NCI-H524 treated with DMSO at 0.1 percent for 48 hours (cell line): Measurements from ENCODE around the gene OR8K5.
"Not testable (repeated sequence)": the region's sequence is repeated elsewhere in the genome, so short reads cannot be mapped to it uniquely, and the experiment has no call there.

Experiments used
- DNase-seq: peaks from one replicate; lab custom pipeline; 2025; lab: John Stamatoyannopoulos, UW

The OR8K5 gene, protein sequence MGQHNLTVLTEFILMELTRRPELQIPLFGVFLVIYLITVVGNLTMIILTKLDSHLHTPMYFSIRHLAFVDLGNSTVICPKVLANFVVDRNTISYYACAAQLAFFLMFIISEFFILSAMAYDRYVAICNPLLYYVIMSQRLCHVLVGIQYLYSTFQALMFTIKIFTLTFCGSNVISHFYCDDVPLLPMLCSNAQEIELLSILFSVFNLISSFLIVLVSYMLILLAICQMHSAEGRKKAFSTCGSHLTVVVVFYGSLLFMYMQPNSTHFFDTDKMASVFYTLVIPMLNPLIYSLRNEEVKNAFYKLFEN

DNA sequence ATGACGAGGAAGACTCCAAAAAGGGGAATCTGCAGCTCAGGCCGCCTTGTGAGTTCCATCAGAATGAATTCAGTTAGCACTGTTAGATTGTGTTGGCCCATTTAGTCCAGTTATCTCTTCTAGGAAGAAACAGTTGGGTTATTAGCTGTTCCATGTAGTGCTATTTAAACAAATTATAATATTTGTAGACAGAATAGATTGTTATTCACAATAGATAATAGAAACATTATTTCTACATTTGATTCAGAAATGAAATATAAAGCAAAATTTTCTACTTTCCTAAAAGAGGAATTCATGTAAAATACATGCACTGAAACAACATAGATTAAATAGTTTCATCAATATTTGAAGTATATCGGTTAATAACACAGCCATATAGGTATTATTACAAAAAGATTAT is at the start of gene OR8K5:
TSS of gene OR8K5 (minus strand) at position 101 of the 400 bp plus-strand sequence. CDS start at position 101, 0 bp downstream.
- no peak for DNase-seq

DNA sequence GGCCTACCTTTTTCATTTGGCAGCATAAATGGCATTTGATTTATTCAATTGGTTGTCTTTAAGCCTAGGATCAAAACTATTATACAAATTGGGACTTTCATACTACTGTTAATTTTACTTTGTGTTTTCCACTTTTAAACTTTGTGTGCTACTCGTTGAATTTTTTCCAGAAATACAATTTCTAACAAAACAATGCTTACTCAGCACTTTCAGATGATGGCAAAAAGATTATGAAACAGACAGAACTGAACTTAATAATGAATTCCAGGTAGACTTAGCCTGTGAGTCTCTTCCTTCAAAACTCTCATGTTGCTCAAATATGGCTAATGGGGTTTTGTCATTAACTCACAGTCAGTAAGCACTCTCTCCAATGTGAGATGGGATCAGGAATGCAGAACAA is 47.7 kb upstream of the OR8K5 start:
- no peak for DNase-seq

DNA sequence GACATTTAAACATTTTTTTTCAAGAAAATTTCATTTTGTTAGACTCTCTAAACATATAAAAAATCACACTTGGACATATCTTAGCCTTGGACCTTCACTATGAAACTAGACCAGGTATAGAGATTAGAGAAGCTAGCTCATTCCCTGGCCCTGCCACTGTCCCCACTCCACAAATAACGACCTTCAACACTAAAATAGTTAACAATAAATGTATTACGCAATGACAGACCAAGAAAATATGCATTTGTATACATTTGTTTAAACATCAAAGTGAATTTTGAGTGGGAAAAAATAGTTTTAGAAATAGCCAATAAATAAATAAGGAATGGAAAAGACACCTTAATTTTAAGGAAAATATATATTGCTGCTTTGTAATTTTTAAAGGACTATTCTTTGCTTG is 37.2 kb upstream of the OR8K5 start:
- no peak for DNase-seq

DNA sequence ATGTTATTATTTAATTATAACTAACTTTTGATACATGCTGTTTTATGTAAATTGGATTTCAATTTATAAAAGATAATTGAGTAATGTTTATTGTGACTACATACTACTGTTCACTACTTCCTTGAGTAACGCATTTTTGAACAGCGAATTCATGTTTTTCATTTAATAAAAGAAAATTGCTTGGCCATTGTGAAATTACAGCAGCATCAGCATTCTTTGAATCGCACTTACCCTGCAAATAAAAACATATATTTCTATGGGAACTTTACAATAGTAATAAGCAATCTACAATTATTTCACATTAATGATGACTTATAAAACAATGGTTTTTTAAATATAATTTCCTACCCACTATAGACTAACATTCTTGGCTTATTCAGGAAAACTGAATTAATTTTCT is 36.6 kb upstream of the OR8K5 start:
- no peak for DNase-seq

DNA sequence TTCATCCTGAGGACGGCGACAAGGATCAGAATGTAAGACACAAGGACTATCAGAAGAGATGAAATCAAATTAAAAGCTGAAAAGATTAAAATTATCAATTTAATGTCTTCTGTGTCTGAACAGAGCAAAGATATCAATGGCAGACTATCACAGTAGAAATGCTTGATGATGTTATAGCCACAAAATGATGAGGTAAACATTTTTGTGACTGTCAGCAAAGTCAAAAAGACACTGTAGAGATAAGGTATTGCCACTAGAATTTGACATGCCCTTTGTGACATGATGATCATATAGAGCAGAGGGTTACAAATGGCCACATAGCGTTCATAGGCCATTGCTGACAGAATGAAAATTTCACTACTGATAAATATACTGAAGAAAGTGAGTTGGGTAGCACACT is 28.5 kb upstream of the OR8K5 start:
- DNase-seq: no peak

DNA sequence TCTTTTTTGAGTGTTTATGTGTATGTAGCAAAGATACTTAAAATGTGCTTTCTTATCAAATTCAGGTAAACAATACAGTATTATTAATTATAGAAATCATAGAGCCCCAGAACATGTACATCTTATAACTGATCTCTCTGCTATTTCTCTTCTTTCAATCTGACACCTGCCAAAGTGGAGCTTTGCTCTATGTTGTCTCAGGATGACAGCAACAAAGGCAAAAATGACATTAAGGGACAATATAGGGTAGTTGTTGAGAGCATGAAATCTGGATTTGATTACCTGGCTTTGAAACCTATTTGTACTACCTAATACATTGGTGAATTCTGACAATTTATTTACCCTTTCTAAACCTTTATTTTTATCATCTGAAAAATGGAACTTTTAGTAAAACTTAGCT is 23.3 kb upstream of the OR8K5 start:
- DNase-seq: no peak

DNA sequence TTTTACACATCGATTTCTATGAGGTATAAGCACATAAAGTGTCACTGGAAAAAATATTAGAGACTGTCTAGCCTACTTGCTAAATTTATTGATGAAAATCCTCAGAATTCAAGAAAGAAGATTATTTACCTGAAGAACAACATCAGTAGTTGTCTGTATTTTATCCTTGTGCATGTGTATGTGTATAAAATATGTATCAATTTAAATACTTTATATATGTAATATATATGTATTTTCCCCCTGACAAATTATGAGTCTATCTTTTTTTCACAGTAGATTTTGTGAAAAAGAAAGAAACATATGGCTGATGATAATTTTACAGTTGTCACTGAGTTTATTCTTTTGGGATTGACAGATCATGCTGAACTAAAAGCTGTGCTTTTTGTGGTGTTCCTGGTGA is 16.2 kb upstream of the OR8K5 start, which contains the start of gene OR5J2:
TSS of gene OR5J2 (plus strand) at position 301 of the 400 bp plus-strand sequence. CDS start at position 301, 0 bp downstream.
- DNase-seq: no peak

DNA sequence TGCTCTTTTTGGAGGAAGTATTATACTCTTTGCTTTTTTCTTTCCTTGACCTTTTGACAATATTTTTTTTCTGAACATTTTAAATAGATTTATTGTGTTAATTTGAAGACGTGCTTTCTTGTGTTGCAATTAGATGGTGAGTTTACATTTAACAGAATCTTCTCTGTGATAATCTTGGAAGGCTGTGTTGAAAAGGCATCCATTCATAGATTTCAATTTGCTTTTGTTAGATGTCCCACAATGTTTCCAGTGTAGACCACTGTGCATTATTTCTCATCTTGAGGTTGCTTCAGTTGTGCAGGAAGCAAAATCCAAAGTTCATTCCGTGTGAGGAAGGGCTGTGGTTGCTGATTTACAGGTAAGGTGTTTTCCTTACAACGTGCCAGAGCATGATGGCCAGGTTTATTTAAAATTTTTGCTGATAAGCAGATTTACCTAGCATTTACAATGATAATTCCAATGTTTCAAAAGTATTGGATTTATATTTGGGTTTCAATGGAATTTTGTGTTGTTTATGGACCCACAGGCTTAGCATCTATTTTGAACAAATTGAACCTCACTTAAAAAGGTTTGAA is 12.2 kb upstream of the OR8K5 start:
- no peak for DNase-seq

DNA sequence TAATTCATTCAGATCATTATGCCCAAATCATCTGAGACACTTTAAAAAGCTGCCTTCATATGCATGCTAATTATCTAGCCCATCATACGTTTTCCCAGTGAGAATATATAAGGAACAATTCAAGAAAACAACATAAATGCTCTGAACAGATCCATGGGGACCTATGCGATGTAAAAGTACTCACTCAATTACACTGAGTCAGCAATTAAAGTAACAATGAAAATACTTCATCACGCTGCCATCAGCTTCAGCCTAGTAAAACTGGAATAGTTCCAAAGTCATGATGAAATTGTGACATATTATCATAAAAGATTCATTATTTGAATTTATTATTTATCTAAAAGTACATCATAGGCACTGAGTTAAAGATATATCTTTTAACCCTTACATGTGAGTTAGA is 3.7 kb upstream of the OR8K5 start:
- DNase-seq: no peak

DNA sequence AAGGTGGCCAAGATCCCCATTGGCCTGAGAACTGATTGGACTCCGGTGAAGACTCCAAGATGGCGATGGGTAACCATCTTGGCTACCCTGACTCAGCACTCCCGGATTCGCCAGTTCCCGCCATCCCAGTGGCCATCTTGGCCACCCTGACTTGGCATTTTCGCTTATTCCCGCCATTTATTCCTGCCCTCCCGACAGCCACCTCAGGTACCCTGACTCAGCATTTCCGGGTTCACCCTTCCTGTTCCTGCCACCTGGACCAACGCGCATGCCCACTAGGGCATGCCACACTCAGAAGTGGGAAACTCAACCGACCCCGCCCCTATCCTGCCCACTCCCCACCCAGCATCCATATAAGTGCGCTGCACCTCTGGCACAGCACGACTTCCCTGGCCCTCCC is 7.8 kb downstream of the OR8K5 start:
- DNase-seq: no peak

DNA sequence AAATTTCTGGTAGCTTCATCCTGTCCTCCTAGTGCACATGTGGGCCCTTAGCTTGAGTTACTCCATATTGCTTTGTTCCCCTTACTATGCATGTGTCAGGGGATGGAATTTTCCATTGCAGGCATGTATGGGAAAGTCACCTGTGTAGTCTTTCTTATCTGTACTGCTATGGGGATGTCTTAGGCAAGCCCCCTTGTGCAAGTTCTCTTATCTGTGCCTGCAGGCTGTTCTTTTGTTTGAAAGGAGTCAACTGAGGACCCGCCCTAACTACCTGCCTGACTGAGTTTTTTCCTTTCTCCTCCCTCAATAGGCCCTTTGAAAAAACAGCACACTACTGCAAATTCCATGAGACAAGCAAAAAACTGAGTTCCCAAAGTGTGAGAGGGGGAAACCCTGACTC is 8.7 kb downstream of the OR8K5 start:
- no peak for DNase-seq

DNA sequence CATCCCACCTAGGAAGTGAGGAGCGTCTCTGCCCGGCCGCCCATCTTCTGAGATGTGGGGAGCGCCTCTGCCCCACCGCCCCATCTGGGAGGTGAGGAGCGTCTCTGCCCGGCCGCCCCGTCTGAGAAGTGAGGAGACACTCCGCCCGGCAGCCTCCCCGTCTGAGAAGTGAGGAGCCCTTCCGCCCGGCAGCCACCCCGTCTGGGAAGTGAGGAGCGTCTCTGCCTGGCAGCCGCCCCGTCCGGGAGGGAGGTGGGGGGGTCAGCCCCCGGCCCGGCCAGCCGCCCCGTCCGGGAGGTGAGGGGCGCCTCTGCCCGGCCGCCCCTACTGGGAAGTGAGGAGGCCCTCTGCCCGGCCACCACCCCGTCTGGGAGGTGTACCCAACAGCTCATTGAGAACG is 16.4 kb downstream of the OR8K5 start:
- not testable (repeated sequence) for DNase-seq

DNA sequence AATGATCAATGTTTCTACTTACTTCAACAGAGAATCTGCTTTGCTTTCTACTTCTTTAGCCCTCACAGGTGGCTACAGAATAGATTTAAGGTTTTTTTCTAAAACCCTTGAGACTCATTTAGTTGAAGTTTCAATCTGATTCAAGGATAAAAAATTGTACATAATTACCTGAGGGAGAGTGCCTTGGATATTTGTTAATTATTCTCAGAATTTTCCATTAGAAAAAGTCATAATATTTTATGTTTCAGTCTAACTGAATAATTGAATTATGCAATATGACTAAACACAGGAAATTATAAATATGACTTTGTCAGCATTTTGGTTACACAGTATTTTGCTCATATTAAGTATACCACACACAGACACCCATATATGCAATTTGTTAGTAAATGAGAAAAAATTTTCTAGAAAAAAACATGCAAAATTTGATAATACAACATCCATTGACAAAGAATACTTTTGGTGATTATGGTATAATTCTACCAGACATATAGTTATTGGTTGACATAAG is 19.9 kb downstream of the OR8K5 start, which contains the start of gene OR8J3:
TSS of gene OR8J3 (minus strand) at position 51 of the 511 bp plus-strand sequence. CDS start 2,483 bp downstream, outside the sequence.
- DNase-seq: no peak

DNA sequence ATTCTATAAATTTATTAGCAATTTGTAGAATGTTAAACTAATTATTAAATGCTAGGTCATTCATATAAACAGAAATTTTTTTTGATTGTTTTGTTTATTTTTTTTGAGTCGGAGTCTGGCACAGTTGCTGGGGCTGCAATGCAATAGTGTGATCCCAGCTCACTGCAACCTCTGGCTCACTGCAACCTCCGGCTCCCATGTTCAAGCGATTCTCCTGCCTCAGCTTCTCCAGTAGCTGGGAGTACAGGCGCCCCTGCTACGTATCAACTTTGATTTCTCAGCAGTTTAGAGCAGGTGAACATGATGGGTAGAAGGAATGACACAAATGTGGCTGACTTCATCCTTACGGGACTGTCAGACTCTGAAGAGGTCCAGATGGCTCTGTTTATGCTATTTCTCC is 38.0 kb downstream of the OR8K5 start, which contains the start of gene OR8H3:
TSS of gene OR8H3 (plus strand) at position 301 of the 400 bp plus-strand sequence. CDS start at position 301, 0 bp downstream.
- no peak for DNase-seq
